ENCODE data around the gene PPIL1. TPM values are rescaled to one million over a fixed set of nuclear protein-coding genes. Genes with fewer than 3 reads are reported as not detected.
"Not testable (repeated sequence)": the region's sequence is repeated elsewhere in the genome, so short reads cannot be mapped to it uniquely, and the experiment has no call there.

PPIL1 gene
- total RNA-seq, 4 donors from 2014 or later = 4.1 to 16.6 (median 7.7) TPM

DNA sequence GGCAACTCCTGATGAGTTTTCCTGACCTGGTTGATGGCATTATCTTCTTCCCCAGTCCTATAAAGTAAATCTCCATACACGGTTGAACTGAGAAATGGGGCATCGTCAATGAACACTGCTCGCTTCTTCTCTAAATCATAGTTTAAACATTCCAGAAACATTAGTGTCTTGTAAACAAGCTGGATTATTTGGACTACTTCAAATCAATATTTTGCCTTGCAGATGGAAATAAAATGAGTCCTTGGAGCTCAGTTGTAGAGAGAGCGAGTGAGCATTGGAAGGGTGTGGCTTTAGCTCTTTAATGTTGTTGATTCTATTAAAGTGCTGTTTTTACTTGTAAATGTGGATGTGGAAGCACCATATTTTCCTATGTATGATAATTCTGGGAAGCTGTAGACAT lies 29.5 kb upstream of the PPIL1 start:
- Histone ChIP-seq H3K36me3 (peaks cover 67% of the 10 kb centered on the region), H3K9me3 (no peaks in the 10 kb centered on the region), H3K27me3 (no peaks in the 10 kb centered on the region), H3K4me1 (peaks cover 19% of the 10 kb centered on the region), H3K4me3 (no peak overlapping the region), H3K27ac (no peak overlapping the region)
- DNase-seq (ENCODE audit: low spot score in 2 of 2) = no peak
- TF ChIP-seq POLR2AphosphoS5 (IDR thresholded peaks at IDR 0.05) (no peak), EP300 (IDR thresholded peaks at IDR 0.05) (no peak), CTCF (IDR thresholded peaks at IDR 0.05) (no peak), POLR2A (IDR thresholded peaks at IDR 0.05) (no peak)
- 83% methylated on average over 4 of the region's 4 CpGs for WGBS

GRCh38 chr6:36897609-36898008 lies 23.0 kb upstream of the PPIL1 start:
- DNase-seq (ENCODE audit: low spot score in 2 of 2) = no peak
- 67% methylated on average over 6 of the region's 6 CpGs for WGBS
- TF ChIP-seq EP300 (IDR thresholded peaks at IDR 0.05) = no peak
- TF ChIP-seq POLR2AphosphoS5 (IDR thresholded peaks at IDR 0.05) = no peak
- TF ChIP-seq CTCF (IDR thresholded peaks at IDR 0.05) = no peak
- TF ChIP-seq POLR2A (IDR thresholded peaks at IDR 0.05) = no peak
- Histone ChIP-seq H3K9me3 (no peaks in the 10 kb centered on the region), H3K36me3 (peaks cover 51% of the 10 kb centered on the region), H3K27ac (no peak overlapping the region), H3K4me1 (no peaks in the 10 kb centered on the region), H3K4me3 (no peak overlapping the region), H3K27me3 (no peaks in the 10 kb centered on the region)

GRCh38 chr6:36893976-36894932 lies 19.7 kb upstream of the PPIL1 start:
- TF ChIP-seq POLR2AphosphoS5 (IDR thresholded peaks at IDR 0.05) = no peak
- no peak for TF ChIP-seq EP300 (IDR thresholded peaks at IDR 0.05)
- TF ChIP-seq POLR2A (IDR thresholded peaks at IDR 0.05) = no peak
- TF ChIP-seq CTCF (IDR thresholded peaks at IDR 0.05) = no peak
- Histone ChIP-seq H3K9me3 (no peaks in the 10 kb centered on the region), H3K4me3 (no peak overlapping the region), H3K27ac (no peak overlapping the region), H3K4me1 (no peaks in the 10 kb centered on the region), H3K36me3 (peaks cover 28% of the 10 kb centered on the region), H3K27me3 (no peaks in the 10 kb centered on the region)
- no peak for DNase-seq (ENCODE audit: low spot score in 2 of 2)
- 90% methylated on average over 8 of the region's 8 CpGs for WGBS

DNA sequence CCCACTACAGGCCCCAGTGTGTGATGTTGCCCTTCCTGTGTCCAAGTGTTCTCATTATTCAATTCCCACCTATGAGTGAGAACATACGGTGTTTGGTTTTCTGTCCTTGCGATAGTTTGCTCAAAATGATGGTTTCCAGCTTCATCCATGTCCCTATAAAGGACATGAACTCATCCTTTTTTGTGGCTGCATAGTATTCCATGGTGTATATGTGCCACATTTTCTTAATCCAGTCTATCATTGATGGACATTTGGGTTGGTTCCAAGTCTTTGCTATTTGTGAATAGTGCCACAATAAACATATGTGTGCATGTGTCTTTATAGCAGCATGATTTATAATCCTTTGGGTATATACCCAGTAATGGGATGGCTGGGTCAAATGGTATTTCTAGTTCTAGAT lies 16.6 kb upstream of the PPIL1 start:
- not testable (repeated sequence) for H3K27ac ChIP-seq; H3K27me3 ChIP-seq; H3K4me3 ChIP-seq; H3K9me3 ChIP-seq; DNase-seq (ENCODE audit: low spot score in 2 of 2)
- WGBS = 98% methylated on average over 2 of the region's 2 CpGs
- Histone ChIP-seq H3K36me3 (peaks cover 14% of the 10 kb centered on the region), H3K4me1 (peaks cover 14% of the 10 kb centered on the region)

- H3K9me3 ChIP-seq = no peaks in the 10 kb centered on the region
- DNase-seq (ENCODE audit: low spot score in 2 of 2) = no peak
- TF ChIP-seq POLR2AphosphoS5 (IDR thresholded peaks at IDR 0.05) = no peak
- TF ChIP-seq CTCF (IDR thresholded peaks at IDR 0.05) = no peak
- no peak for TF ChIP-seq EP300 (IDR thresholded peaks at IDR 0.05)
- no peak for TF ChIP-seq POLR2A (IDR thresholded peaks at IDR 0.05)
- whole genome bisulfite sequencing = 94% methylated on average over 3 of the region's 3 CpGs
- H3K4me3 ChIP-seq = no peak overlapping the region
- no peak overlapping the region for H3K27ac ChIP-seq
- H3K27me3 ChIP-seq = no peaks in the 10 kb centered on the region
- H3K4me1 ChIP-seq = peaks cover 19% of the 10 kb centered on the region
- H3K36me3 ChIP-seq = peaks cover 14% of the 10 kb centered on the region
Observed at GRCh38 chr6:36890112-36890663, 15.6 kb upstream of the PPIL1 start.
